Body of pancreas (tissue), 4 donors: Measurements from ENCODE around the gene CHAC2.

Experiments used
- CTCF ChIP-seq, 7 experiments: fragments of 450-650 bp in 4 of 7; fragments of 200-600 bp in 3 of 7; sonication (generic) in 3 of 7; IDR thresholded peaks; one replicate each; pipeline ENCODE4 v1.5.1; 2016 to 2019; ENCODE audit warnings: antibody characterized with exemption in 7 of 7
- POLR2A ChIP-seq, 3 donors: fragments of 450-650 bp; IDR thresholded peaks; one replicate each; pipeline ENCODE4 v1.6.1; 2016; ENCODE audit warnings: antibody characterized with exemption in 3 of 3, mild to moderate bottlenecking in 2 of 3

DNA sequence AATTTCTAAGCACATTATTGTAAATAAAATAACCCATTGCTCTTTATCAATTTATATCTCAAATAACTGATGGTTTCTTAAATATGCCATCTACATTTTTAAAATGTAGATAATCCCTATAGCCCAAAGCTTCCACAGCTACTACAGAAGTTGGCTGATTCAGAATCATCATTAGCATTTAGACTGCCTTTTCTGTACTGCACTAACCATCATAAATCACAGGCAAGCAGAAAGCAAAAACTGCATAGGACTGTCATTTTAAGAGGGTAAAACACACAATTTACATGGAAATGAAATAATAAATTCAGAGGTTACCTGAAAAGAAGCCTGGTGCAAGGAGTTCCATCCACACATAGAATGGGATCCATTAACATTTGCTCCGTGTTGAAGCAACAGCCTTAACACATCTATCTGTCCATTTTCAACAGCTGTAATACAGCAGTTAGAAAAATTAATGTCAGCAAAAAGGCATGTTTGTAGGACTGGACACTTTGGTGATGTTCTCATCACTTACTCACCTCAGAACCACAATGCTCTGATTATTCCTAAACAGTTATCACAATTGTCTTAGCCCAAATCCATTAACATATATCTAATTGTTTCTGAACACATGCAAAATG is 38.4 kb upstream of the CHAC2 start:
- TF ChIP-seq CTCF (IDR thresholded peaks at IDR 0.05) (no peak), POLR2A (IDR thresholded peaks at IDR 0.05) (no peak)
